Erythroblast (primary cell): ENCODE measurements around the gene MICOS13.

ENCODE experiments used
- GATA1 ChIP-seq: IDR thresholded peaks from 2 replicates; pipeline ENCODE4 v1.6.1; 2011; ENCODE audit warnings: low read depth, mild to moderate bottlenecking, control low read depth, low read length, moderate library complexity
- POLR2A ChIP-seq: IDR thresholded peaks from 2 replicates; pipeline ENCODE4 v1.6.1; 2011; ENCODE audit warnings: mild to moderate bottlenecking, low read length

- TF ChIP-seq POLR2A (no peak), GATA1 (no peak)
These were observed 38.1 kb downstream of the MICOS13 start for GRCh38 chr19:5642204-5642603.
